GM12872 (cell line): Measurements from ENCODE around the gene PAM16.

ENCODE experiments used
- TF ChIP-seq, protein P1 (sequence below): IDR thresholded peaks from 3 replicates; pipeline ENCODE4 v1.5.1; 2011; ENCODE audit warnings: low read depth, mild to moderate bottlenecking, low read length, moderate library complexity; ENCODE audit not compliant: insufficient read depth

PAM16 gene

DNA sequence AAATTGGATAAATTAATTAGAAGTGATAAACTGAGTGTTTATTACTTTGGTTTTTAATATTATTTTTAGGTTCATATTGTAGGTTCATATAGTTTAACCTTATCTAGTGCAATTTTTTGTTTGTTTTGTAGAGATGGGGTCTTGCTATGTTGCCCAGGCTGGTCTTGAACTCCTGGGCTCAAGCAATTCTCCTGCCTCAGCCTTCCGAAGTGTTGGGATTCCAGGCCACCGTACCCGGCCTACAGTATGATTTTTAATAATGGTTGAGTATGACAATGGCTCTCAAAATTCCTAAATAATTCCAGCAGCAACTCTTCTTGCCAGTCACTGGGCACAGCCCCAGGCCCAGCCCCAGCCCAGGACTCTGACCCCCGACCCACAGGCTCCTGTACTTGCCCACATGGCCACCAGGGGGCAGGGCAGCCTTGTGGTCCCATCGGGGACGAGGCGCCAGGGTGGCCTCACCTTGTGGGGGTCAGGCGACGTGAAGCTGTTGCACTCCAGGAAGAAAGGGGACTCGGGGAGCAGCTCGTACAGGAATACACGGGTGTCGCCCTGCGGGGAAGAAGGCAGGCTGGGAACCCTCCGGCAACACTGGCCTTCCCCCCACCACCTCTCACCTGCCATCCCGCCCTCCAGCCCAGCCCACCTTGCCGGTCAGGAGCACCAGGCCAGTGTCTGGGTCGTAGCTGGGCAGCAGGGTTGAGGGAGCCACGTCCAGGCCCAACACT, 7.9 kb upstream of the PAM16 start:
- TF ChIP-seq, protein P1, sequence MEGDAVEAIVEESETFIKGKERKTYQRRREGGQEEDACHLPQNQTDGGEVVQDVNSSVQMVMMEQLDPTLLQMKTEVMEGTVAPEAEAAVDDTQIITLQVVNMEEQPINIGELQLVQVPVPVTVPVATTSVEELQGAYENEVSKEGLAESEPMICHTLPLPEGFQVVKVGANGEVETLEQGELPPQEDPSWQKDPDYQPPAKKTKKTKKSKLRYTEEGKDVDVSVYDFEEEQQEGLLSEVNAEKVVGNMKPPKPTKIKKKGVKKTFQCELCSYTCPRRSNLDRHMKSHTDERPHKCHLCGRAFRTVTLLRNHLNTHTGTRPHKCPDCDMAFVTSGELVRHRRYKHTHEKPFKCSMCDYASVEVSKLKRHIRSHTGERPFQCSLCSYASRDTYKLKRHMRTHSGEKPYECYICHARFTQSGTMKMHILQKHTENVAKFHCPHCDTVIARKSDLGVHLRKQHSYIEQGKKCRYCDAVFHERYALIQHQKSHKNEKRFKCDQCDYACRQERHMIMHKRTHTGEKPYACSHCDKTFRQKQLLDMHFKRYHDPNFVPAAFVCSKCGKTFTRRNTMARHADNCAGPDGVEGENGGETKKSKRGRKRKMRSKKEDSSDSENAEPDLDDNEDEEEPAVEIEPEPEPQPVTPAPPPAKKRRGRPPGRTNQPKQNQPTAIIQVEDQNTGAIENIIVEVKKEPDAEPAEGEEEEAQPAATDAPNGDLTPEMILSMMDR: peak; percentile 91

DNA sequence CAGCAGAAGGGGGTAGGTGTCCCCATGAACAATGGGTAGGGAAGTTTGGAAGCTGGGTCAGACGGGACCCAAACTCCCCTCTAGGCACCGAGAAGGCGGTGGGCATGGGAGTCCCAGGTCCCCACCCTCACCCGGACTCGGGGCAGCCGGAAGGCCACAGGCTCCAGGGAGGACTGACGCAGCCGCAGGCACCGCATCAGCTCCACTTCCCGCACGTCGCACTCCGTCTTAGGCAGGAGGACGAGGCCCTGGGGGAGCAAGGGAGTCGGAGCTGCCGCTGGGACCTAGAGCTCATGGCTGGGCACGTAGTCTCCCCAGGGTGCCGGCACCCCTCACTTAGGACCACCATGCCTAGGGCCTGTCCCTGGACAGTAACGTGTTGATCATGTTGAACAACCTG, 7.1 kb upstream of the PAM16 start:
- TF ChIP-seq, protein P1: no peak

DNA sequence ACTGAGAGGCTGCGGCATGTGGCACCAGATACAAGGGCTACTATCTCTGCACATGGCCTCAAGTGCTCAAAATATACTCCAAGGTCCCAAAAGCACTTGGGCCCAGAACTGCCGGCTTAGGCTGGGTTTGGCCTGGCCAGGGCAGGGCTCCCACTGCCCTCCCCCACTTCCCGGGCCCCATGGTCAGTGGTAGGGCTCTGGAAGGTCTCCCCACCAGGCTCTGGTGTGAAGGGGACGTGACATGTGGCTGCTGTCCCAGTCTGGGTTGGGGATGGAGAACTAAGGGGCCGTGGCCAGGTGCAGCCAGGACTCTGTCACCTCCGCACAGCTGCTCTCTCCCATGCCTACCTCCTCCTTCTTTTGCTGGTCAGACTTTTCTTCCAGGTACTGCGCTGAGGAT, 5.7 kb upstream of the PAM16 start:
- TF ChIP-seq, protein P1: no peak

DNA sequence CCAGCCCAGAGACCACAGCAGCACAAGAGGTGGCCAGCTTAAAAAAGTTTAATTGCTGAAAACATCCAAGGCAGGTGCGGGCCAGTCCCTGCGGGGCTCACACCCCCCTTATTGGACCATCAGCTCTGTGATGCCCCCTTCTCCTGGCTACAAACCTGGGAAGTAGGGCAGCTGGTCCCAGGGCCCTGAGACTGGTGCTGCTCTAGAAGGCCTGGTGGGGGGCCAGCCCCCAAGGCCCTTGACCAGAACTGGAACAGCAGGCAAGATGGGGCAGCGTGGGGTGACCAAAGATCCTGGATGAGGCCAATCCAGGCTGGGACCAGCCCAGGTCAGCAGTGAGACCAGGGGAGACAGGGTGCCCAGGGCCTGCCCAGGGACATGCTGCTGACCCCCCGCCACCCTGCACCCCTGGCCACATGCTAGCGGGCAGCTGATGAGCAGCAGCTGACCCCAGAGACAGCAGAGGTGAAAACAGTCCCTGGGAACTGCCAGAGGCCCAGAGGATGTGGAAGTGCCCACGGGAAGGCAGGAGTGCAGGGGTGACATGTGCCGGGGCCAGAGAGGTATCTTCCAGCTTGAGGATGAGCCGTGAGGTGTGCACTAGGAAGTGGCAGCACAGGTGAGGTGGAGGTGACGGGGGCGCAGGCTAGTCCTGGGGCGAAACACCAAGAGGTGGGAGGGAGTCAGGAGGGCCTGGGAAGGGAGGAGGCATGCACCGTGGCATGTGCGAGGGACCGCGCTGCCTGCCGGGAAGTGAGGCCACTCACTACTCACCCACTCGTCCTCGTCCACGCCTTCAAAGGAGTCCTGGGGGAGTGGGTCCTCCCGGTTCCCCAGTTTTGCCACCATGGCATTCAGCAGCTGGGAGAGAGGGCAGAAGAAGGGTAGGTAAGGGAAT, 3.6 kb upstream of the PAM16 start:
- TF ChIP-seq, protein P1: no peak

DNA sequence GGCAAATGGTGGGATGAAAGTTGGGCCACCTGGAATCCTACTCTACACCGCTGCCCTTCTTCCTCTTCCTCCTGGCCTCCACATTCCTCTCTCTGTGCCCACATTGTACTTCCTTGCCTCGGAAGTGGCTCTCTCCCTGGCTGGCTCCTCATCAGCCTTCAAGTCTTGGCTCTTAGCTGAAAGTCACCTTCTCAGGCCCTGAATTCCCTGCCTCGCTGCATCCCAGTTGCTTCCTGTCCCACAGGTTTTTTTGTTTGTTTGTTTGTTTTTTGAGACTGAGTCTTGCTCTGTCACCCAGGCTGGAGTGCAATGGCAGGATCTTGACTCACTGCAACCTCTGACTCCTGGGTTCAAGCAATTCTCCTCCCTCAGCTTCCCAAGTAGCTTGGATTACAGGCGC, 2.6 kb upstream of the PAM16 start:
- TF ChIP-seq, protein P1: no peak

DNA sequence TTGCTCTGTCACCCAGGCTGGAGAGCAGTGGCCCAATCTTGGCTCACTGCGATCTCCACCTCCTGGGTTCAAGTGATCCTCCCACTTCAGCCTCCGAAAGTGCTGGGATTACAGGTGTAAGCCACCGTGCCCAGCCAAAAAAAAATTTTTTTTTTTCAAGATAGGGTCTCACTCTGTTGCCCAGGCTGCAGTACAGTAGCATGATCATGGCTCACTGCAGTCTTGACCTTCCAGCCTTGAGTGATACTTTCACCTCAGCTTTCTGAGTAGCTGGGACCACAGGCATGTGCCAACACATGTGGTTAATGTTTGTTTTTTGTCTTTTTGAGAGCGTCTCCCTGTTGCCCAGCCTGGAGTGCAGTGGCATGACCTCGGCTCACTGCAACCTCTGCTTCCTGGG, 1.7 kb upstream of the PAM16 start:
- TF ChIP-seq, protein P1: no peak

DNA sequence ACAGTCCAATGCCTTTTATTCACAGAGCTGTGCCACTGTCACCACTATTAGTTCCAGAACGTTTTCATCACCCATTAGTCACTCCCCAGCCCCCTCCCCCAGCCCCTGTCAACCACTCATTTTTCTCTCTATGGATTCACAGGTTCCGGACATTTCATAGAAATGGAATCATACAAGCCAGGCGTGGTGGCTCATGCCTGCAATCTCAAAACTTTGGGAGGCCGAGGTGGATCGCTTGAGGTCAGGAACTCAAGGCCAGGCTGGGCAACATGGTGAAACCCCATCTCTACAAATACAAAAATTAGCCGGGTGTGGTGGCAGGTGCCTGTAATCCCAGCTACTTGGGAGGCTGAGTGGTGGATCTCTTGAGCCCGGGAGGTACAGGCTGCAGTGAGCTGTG, 759 bp upstream of the PAM16 start:
- TF ChIP-seq, protein P1: no peak
